Spleen (tissue), 7 donors: ENCODE results near the gene GLRA2.

ENCODE experiments used
- CTCF ChIP-seq, 11 experiments: fragments of 200-600 bp in 7 of 11; fragments of 450-650 bp in 4 of 11; sonication (generic) in 4 of 11; IDR thresholded peaks in 8 of 11; conservative IDR thresholded peaks in 3 of 11; 1 replicate in 7 of 11; 2 replicates in 4 of 11; pipeline versions ENCODE4 v1.4.0 to v1.8.0; 2016 to 2021; ENCODE audit warnings: antibody characterized with exemption in 11 of 11, inconsistent platforms in 4 of 11, mild to moderate bottlenecking in 1 of 11
- POLR2AphosphoS5 ChIP-seq, 3 donors: sonication (generic); formaldehyde crosslinking; IDR thresholded peaks; one replicate each; pipeline ENCODE4 v1.5.1; 2017; ENCODE audit warnings: antibody characterized with exemption in 3 of 3
- donor health status: DM: no; HTN: no; CAD: no; lungs with moderate emphysema.
- donor health status: DM: no; HTN: no; CAD: no.
- donor health status: DM: no; HTN: no; CAD: no.

- TF ChIP-seq CTCF (IDR thresholded peaks at IDR 0.05 in 8 of 11, conservative IDR thresholded peaks at IDR 0.05 in 3 of 11) (no peak), POLR2AphosphoS5 (IDR thresholded peaks at IDR 0.05) (no peak)
These were observed 89.0 kb downstream of the GLRA2 start for GRCh38 chrX:14618177-14618965.
